NT2/D1 (cell line): ENCODE measurements around the gene LARGE1.

ENCODE experiments used
- DNase-seq: peaks from one replicate; pipeline ENCODE4 v3.0.0-alpha.2; 2011; ENCODE audit warnings: low read depth, low spot score
- H3K27me3 ChIP-seq: 2 replicates; pipeline ENCODE4 v1.6.0; 2011; ENCODE audit warnings: mild to moderate bottlenecking; ENCODE audit not compliant: insufficient read length, insufficient read depth
- H3K36me3 ChIP-seq: 2 replicates; pipeline ENCODE4 v1.6.1; 2011; ENCODE audit warnings: mild to moderate bottlenecking, low read length, mixed read lengths; ENCODE audit not compliant: insufficient read depth, insufficient read length
- H3K4me1 ChIP-seq: 2 replicates; pipeline ENCODE4 v1.5.1; 2011; ENCODE audit not compliant: insufficient read depth, insufficient read length
- H3K4me3 ChIP-seq: 2 replicates; pipeline ENCODE4 v1.5.1; 2011; ENCODE audit warnings: low read depth; ENCODE audit not compliant: insufficient read length
- H3K9ac ChIP-seq: 2 replicates; pipeline ENCODE4 v1.6.0; 2011; ENCODE audit warnings: low read depth; ENCODE audit not compliant: insufficient read length
- H3K9me3 ChIP-seq: 2 replicates; pipeline ENCODE4 v1.5.1; 2011; ENCODE audit warnings: mild to moderate bottlenecking, low read length; ENCODE audit not compliant: insufficient read depth
- SUZ12 ChIP-seq: IDR thresholded peaks from 2 replicates; pipeline ENCODE4 v1.6.1; 2011; ENCODE audit not compliant: insufficient read length, insufficient read depth; ENCODE audit errors: extremely low read depth
- YY1 ChIP-seq: IDR thresholded peaks from 2 replicates; pipeline ENCODE4 v1.6.1; 2011; ENCODE audit not compliant: insufficient read length, insufficient read depth
- ZNF274 ChIP-seq: IDR thresholded peaks from 2 replicates; pipeline ENCODE4 v1.6.1; 2011; ENCODE audit warnings: mild to moderate bottlenecking, low read depth, low read length

LARGE1 gene

DNA sequence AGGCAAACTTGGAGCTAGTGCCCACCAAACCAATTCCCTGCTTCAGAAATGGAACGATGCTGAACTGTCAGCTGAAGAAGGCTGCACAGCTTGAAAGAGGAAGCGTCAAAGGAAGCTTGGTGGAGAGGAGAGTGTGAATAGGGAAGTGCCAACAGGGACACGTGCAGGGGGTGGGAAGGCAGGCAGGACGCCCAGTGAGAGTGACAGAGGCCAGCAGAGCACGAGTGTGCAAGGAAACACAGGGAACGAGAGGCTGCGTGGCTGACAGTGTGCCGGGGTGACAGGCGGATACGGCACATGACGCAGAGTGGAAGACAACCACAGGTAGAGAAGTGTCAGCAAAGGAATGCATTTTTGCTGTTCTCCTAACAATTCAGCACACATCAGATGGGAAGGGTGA, 196.4 kb downstream of the LARGE1 start:
- H3K27me3 ChIP-seq = no peaks in the 10 kb centered on the region
- no peak overlapping the region for H3K4me3 ChIP-seq
- H3K9ac ChIP-seq = no peak overlapping the region
- no peak for DNase-seq
- TF ChIP-seq YY1 = no peak
- H3K9me3 ChIP-seq = no peaks in the 10 kb centered on the region; the same call in 1 of the 2 replicates
- H3K36me3 ChIP-seq = no peaks in the 10 kb centered on the region
- H3K4me1 ChIP-seq = no peaks in the 10 kb centered on the region

DNA sequence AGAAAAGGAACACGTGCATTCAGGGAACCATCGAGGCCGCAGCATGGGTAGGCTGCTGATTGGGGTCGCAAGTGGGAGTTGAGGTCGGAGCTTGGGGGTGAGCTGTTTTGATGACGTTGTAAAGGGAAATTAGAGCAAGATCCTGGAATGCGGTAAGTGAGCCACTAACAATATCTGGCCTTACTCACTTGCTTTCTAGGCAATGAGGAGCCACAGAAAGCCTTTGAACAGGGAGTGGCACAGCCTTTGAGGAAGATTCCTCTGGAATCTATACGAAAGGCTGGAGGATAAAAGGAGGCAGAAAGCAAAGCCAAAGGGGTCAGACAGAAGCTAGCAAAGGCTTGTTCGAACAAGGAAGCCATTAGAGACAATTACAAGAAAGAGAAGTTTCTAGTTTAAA, 197.5 kb downstream of the LARGE1 start:
- H3K9ac ChIP-seq = no peak overlapping the region
- no peak overlapping the region for H3K4me3 ChIP-seq
- DNase-seq = no peak
- no peaks in the 10 kb centered on the region for H3K4me1 ChIP-seq
- H3K27me3 ChIP-seq = no peaks in the 10 kb centered on the region
- TF ChIP-seq YY1 = no peak
- no peak for TF ChIP-seq SUZ12
- TF ChIP-seq ZNF274 = no peak
- no peaks in the 10 kb centered on the region; the same call in 1 of the 2 replicates for H3K9me3 ChIP-seq
- H3K36me3 ChIP-seq = no peaks in the 10 kb centered on the region

DNA sequence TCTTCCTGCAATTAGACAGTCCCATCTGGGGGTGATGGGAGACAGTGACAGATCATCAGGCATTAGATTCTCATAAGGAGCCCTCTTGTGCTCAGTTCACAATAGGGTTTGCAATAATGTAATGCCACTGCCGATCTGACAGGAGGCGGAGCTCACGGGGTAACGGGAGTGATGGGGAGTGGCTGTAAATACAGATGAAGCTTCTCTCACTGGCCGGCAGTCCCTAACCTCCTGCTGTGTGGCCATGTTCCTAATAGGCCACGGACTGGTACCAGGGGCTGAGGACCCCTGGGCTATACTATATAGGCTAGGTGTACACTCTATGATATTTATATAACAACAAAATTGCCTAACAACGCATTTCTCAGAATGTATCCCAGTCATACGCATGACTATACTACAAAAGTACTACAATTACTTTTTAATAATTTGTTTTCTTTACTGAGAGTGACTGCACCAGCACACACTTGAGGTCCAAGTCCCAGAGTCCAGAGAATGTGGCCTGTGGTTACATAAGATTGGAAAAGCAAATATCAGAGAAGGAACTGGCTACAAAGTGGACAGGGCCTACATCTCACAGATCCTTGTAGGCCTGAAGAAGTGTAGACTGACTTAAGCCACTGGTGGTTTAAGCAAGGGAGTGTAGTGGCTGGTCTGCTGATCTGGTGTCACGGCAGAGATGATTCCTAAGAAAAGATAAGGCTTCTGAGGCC, 200.0 kb downstream of the LARGE1 start:
- Histone ChIP-seq H3K4me1 (no peaks in the 10 kb centered on the region), H3K9ac (no peak overlapping the region), H3K36me3 (no peaks in the 10 kb centered on the region), H3K4me3 (no peak overlapping the region), H3K9me3 (no peaks in the 10 kb centered on the region; the same call in 1 of the 2 replicates), H3K27me3 (no peaks in the 10 kb centered on the region)
- TF ChIP-seq ZNF274 (no peak), SUZ12 (no peak), YY1 (no peak)
- DNase-seq = no peak

DNA sequence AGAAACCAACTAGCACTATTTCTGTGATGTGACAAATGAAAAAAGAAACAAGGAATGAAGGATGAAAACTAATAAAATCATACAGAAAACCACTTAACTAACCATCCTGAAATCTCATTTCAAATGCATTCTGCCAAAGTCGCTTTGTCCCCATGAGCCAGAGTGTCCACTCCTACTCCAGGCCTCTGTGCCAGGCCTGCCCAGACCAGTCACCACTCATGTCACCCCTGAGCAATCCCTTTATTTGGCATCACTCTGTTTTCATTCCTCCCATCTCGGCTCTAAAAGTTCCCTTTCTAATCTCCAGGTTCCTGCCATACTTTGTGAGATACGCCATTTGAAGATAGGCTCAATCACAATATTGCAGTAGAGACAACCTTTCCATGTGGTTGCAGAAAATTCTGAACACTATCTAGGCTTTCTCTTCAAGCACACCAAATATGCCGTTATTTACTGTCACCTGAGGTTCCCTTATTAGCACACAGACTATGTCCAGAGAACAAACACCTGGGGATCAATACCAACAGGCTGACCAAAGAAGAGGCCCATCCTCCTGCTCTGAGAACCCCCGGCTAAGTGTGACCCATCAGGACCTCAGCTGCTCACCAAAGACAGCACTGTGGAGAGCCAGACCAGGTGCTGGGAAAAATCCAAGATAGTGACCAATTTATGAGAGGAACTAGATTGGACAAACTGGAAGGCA, 202.4 kb downstream of the LARGE1 start:
- Histone ChIP-seq H3K9me3 (peaks cover 12% of the 10 kb centered on the region; the same call in 1 of the 2 replicates), H3K36me3 (no peaks in the 10 kb centered on the region), H3K4me3 (no peak overlapping the region), H3K4me1 (no peaks in the 10 kb centered on the region), H3K27me3 (no peaks in the 10 kb centered on the region), H3K9ac (no peak overlapping the region)
- no peak for DNase-seq
- no peak for TF ChIP-seq YY1
- TF ChIP-seq ZNF274 = no peak
- no peak for TF ChIP-seq SUZ12

DNA sequence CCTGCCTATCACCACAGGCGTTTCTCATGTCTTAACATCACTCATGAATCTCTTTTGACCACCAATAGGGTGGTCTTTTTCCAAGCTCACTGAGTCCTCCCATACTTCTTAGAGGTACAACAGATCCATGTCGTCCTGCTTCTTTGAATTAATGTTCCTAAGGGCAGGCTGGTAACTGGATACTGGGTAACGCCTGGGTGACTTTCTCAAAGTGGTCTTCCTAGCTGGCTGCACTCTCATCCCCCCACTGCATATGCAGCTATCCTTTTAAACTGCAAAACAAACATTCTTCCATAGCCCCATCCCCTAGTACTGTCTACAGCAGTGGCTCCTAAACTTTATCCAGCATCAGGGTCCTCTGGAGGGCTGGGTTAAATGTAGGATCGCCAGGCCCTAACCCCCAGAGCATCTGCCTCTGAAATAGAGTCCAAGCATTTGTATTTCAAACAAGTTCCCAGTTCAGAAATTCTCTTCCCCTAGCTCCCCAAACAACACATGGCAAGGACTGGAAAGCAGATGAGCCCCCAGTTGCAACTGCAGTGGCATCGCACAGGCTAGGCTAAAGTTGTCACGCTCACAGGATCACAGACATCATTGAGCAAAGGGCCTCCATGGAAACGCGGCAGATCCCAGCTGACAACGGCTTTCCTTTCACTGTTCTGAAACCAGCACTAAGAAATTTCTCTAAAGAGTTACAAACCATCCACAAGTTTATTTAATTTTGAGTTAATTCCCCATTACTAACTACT, 204.9 kb downstream of the LARGE1 start:
- Histone ChIP-seq H3K4me1 (no peaks in the 10 kb centered on the region), H3K27me3 (no peaks in the 10 kb centered on the region), H3K9ac (no peak overlapping the region), H3K4me3 (no peak overlapping the region), H3K9me3 (peaks cover 12% of the 10 kb centered on the region; the same call in 1 of the 2 replicates), H3K36me3 (no peaks in the 10 kb centered on the region)
- no peak for TF ChIP-seq ZNF274
- no peak for TF ChIP-seq SUZ12
- TF ChIP-seq YY1 = no peak
- no peak for DNase-seq

GRCh38 chr22:33710326-33710725, 209.9 kb downstream of the LARGE1 start:
- Histone ChIP-seq H3K4me1 (no peaks in the 10 kb centered on the region), H3K9ac (no peak overlapping the region), H3K9me3 (peaks cover 12% of the 10 kb centered on the region; the same call in 1 of the 2 replicates), H3K36me3 (no peaks in the 10 kb centered on the region), H3K27me3 (no peaks in the 10 kb centered on the region), H3K4me3 (no peak overlapping the region)
- DNase-seq = no peak
- no peak for TF ChIP-seq YY1

GRCh38 chr22:33707581-33707980, 212.7 kb downstream of the LARGE1 start:
- Histone ChIP-seq H3K27me3 (no peaks in the 10 kb centered on the region), H3K9me3 (no peaks in the 10 kb centered on the region; the same call in 1 of the 2 replicates), H3K4me1 (no peaks in the 10 kb centered on the region), H3K36me3 (no peaks in the 10 kb centered on the region), H3K4me3 (no peak overlapping the region), H3K9ac (no peak overlapping the region)
- no peak for TF ChIP-seq YY1
- no peak for TF ChIP-seq ZNF274
- no peak for TF ChIP-seq SUZ12
- no peak for DNase-seq
